NCI-H2171 treated with DMSO at 0.1 percent for 48 hours (cell line): ENCODE results near the gene HLA-DOB.

Source experiments
- DNase-seq: peaks from one replicate; lab custom pipeline; 2025; lab: John Stamatoyannopoulos, UW

Gene HLA-DOB

DNA sequence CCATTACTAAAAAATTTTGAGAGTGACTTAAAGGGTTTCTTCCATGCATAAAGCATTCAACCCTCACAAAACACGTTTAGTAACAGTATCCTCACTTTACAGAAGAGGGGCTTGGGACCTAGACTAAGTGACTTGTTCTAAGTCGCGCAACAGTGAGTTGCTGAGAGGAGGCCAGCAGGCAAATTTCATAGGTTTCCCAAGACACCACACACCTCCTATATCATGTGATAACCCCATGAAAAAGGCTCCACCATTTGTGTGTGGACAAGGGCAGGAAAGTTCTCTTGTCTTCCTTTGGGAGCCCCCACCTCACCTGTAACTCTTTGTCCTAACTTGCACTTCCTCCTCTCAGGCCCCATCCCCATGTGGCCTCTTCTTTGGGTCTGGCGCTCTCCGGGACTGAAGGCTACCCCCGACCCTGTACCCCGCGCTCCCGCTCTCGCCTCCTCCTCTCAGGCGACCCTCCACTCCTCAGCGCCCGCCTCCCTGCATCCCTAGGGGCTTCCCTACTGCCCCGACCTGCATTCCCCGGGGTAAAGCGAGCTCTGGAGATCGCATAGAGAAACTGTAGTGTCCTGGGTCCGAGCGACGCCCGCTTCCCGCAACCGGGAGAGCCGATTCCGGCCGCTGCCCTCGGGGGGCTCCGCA, 26.7 kb upstream of the HLA-DOB start:
- no peak for DNase-seq

DNA sequence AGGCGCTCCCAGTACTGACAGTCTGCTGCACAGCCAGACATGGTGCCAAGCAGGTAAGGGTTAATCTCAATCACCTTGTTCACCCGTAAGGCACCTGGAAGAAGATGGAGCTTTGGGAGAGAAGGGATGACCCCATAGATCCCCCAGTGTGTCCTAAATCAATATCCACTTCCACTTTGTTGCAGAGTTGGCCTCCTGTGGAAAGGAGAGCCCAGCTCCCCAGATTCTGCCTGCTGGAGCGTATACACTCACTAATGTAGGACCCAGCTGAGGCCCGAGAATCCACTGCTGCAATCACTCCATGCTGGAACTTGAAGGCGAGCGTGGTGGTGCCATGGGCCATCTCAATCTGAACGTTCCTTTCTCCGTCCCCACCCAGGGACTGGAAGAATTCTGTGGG, 25.9 kb upstream of the HLA-DOB start:
- no peak for DNase-seq

DNA sequence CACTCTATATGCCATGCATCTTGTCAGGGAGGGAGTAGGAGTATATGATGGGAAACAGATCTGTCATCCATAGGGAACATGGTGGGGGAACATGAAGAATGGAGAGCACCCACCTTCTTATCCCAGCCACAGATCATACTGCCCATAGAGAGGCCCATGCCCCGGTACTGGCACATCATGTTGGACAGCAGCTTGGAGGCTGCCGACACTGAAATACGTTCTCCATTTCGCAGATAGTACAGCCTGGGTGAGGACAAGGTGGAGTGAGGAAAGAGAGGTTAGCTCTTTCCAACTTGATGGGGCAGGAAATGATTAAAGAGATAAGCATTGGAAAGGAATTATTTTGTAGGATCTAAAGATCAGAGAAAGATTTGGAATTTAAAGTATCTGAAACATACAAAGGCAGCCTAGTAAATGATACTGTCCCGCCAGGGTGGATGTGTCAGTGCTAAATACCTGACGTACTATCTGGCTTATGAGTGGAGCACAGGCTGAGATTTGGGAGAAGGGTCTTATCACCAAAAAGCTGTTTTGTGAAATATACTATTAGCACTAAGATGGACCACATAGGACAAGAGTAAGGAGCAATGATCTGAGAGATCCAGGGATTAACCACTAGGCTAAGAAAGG, 25.3 kb upstream of the HLA-DOB start:
- DNase-seq: no peak

DNA sequence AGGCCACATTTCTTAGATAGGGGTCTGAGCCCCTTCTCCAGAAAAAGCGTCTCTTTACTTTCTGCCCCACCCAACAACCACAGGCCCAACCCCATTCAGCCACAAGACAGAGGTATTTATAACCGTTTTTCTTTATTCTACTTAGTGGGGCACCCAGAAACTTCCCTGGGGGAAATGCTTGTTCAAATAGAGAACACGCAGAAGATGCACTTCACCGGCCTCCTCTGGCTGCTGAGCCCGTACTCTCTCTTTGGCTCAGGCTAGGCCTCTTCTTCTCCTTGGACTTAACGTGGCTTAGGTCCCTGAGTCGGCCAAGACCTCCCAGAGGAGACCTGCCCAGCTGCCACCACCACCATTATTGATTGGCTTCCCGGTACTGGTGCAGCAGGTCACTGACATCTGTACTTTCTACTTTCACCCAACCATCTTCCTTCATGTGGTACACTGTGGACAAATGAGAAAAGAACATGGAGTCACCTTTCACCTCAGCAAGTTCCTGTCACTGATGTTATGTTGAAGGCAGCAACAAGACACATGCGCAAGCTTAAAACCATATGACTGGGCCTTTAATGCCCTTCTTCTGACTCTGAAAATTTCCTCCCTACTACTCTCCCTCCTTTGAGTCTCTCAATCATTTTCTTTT, 23.9 kb upstream of the HLA-DOB start:
- DNase-seq: no peak

DNA sequence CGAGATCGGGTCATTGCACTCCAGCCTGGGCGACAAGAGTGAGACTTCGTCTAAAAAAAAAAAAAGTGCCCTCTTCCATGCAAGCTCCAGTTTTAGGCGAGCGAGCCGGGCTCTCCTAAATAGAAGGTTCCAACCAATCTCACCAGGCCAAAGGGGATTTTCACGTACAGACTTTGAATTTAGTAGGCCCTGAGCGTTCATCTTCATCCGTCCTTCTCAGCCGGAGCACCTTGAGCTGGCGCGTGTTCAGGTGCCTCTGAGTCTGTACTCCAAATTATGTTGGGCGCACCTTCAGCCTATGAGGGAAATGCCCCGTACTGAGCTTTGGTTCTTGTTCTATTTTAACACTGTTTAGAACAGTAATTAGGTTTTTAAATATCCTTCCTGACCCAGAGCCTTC, 22.6 kb upstream of the HLA-DOB start:
- DNase-seq: no peak

DNA sequence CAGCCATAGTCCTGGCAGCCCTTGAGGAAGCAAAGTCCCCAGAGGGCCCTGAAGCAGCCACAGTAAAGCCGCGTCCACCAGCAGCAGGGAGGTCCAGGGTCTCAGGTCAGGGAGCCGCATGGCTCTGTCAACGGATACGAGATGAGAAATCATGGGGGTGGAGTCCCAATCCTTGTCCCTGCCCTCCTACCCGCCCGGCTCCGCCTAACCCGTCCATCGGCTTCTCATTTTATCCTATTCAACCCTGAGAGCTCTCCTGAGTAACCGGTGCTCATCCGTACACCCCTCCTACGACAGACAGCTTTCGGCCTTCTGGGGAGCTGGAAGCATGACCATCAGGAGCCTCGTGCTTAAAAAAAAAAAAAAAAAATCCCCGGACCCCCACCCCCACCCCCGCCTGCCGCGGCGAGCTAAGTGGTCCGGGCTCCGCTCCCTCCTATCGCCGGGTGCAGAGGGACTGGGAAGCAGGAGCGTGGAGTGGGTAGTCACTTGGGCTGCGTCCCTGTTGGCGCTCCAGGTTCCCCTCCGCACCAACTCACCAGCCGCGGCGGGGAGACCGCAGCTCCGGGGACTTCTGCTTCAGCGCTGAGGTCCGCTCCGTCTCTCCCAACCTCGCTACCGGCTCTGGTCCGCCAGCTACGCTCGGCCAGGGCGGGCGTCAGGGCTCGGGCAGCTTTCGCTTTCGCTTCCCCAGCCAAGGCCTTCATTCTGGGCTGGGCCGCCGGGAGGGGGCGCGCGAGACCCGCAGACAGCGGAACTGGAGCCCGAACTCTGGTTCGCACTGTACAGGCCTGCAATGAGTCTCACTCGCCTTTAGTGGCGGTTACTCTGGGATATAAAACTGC, 21.5 kb upstream of the HLA-DOB start, which contains the start of gene TAP2:
Gene TAP2 (minus strand): TSS at position 626 of the 845 bp plus-strand sequence. CDS start 506 bp downstream, at position 120.
- peak; percentile 83 for DNase-seq

DNA sequence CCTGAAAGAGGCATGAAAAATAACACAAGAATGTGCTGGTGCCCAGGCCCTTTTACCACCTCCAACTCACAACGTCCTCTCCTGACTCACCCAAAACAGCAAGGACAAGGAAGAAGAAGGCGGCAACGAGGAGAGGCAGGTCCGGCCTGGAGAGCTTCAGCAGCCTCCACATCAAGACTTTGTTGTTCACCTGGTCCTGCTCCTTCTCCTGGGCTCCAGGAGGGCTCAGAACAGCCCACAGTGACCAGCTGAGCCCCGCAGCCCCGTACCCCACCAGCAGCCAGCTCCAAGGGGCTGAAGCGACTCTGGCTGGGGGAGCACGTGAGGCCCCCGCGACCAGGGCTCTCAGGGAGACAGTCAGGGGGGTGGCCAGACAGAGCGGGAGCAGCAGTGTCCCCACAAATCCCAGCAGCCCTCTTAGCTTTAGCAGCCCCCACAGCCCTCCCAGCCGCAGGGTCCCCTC, 20.9 kb upstream of the HLA-DOB start:
- no peak for DNase-seq

DNA sequence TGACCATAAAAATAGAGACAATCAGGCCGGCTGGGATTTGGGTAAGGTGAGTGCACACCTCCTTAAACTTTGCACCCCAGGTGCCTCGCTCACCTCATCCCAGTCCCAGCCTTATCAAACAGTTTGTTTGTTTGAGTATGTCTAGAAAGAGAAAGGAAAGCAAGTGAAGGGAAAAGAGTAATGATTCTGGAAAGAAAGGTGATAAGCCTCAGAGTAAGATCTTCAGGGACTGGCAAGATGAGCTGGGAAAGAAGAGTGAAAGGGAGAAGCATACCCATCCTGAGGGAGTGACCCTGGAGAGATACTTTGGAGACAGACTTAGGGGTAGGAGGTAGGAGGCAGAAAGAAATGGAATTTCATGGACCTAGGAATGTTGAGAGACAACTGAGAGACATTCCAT, 20.1 kb upstream of the HLA-DOB start:
- no peak for DNase-seq

DNA sequence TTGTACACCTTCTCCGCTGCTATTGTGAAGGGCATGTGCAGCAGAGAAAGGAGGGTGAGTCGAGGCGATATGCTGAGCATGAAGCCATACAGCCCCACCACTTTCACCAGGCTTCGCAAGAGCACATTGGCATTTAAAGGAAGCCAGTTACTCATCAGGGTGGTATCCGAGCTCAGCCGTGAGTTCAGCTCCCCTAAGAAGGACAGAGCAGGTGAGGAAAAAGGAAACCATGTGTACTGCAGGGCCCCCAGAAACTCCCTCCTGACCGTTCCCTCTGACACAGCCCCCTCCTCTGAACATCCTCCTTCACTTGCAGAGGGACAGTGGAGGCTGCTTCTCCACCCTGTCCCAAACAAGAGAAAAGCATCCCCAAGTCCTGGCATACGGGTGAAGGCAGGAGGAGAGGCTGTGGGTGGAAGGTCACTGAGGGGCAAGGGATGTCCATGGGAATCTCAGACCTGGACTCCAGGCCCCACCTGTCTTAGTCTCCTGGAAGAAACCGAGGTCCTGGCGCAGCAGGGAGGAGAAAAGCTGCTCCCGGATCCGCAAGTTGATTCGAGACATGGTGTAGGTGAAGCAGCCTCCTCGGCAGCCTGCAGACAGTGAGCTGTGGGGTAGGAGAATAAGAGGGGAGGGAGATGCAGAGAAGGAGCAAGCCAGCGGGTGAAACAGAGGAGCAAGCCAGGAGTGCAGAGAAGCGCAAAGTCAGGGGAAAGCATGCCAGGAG, 18.5 kb upstream of the HLA-DOB start:
- DNase-seq: no peak

DNA sequence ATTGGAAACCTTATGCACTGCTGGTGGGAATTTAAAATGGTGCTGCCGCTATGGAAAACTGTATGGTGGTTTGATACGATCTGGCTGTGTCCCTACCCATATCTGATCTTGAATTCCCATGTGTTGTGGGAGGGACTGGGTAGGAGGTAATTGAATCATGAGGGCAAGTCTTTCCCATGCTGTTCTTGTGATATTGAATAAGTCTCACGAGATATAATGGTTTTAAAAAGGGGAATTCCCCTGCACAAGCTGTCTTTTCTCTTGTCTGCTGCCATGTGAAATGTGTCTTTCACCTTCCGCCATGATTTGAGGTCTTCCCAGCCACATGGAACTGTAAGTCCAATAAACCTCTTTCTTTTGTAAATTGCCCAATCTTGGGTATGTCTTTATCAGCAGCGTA, 16.9 kb upstream of the HLA-DOB start:
- DNase-seq: no peak

DNA sequence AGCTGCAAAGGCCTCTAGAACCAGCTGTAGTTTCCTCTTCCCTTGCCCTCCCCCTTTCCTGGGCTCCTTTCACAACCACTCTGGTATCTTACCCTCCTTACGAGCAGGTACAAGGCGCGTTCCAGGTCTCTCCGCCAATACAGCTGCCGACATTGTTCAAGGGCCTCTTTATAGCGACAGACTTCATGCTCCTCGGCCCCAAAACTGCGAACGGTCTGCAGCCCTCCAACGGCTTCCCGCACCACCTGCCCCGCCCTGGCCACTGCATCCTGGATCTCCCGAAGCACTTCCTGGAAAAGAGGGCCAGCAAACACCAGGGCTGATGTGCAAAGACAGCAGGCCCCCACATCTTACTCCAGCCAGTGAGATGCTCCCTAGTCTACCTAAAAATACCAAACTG, 15.7 kb upstream of the HLA-DOB start:
- DNase-seq: no peak

DNA sequence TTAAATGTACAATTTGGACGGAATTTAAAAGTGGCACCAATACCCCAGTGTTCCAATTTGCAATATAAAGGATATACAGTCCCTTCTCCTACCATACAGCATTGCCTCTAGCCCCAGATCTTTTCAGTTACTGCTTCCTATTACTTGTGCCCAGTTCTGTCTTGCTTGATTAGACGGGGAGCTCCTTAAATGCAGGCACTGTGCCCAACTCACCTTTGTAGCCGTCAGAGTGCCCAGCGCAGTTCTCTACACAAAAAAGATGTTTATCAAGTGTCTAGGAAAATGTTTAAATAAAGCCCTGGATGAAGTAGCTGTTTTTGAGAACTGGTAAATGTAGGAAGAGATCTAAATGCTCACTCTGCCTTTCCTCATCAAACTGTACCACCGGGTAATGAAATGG, 14.1 kb upstream of the HLA-DOB start:
- DNase-seq: no peak

DNA sequence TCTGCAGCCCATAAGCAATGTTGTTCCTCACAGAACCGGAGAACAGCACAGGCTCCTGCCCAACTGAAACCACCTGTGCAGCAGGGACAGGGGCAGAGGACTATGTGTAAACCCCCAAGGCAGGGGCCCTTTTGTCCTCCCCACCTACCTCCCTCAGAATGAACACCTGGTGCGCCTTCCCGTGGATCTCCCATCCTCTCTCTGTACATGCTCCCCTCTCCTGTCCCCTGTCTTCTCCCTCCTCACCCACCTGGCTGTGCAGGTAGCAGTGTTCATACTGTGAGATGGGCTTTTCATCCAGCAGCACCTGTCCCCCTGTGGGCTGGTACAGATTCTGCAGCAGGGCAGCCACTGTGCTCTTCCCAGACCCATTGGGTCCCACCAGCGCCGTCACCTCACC, 13.2 kb upstream of the HLA-DOB start:
- DNase-seq: no peak

DNA sequence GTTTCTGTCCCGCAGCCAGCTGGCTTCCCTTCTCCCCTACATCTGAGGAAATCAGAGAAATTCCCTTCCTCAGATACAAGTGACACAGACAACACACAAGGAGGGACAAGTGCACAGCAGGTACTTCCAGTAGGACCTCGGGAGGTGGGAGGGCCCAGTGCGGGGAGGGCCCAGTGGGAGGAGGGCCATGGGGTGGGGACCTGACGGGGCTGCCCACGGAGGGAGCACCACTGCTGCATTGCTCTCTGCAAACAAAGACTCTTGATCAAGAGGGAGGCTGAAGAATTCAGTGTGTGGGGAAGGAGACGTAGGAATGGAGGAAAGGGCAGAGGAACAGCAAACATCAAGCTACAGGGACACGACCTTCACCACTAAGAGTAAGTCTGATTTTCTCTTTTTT, 12.7 kb upstream of the HLA-DOB start:
- DNase-seq: no peak

DNA sequence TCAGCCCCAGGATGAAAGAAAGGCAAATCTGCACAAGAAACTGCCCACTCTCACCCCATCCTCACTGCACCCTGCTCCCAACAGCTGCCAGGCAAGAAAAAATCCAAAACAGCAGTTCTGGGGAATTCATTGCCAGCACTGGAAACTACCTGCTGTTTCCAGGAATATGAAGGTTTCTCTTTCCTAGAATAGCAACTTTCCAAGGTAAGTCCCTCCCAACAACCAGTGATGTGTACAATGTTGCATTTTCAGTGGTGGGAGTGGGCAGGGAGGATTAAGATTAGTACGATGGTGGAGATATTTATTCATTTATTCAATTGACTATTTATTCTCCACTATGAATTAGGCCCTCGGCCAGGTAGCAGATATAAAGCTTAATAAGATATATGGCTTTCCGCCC, 10.2 kb upstream of the HLA-DOB start:
- no peak for DNase-seq

DNA sequence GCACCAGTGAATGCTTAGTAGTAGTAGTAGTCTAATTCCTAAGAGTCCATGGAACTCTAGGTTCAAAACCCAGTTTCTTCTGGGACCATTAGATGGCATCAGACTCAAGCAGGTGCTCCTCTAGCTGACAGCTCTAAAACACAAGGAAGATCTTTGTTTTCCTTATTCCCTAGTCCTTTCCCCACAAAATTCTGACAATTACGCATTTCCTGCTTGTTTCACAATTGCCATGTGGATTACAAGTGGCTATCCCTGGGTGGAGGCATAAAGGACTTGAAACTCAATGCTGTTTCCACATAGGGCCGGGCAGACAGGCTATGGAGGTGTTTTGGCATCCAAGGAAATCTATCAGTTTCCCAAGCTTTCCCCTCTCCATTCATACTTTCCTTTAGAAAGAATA, 9.2 kb upstream of the HLA-DOB start:
- no peak for DNase-seq

DNA sequence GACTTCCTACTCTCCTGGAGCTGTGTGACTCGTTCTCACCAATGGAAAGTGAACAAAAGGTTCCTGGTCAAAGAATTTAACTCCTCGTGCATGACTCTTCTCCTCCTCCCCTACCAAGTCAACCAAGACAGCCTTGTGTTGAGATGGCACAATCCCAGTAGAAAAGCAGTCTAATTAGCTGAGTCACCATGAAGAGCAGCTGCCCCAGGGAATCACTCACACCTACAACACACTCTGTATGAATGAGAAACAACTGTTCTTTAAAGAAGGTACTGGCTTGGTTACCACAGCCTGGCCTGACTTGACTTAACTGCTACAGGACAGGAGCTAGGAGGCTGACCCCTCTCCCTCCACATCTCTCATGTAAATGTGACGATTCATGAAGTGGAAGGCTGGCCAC, 2.9 kb upstream of the HLA-DOB start:
- no peak for DNase-seq

DNA sequence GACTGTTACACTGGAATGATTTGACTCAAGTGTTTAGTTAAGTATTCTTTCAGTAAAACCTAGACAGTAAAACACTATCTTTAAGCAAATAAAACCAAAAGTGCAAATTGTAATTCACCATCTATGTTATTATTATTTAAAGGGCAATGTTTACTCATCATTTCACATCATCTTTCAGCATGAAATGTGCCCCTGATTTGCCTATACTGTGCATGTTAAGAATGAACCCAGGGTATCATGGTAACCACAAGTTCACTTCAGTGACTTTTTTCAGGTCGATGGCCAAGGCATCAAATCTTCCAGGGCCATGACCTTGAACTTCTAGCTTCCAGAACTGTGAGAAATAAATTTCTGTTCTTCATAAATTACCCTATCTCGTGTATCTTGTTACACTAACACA, 2.1 kb upstream of the HLA-DOB start:
- DNase-seq: no peak

DNA sequence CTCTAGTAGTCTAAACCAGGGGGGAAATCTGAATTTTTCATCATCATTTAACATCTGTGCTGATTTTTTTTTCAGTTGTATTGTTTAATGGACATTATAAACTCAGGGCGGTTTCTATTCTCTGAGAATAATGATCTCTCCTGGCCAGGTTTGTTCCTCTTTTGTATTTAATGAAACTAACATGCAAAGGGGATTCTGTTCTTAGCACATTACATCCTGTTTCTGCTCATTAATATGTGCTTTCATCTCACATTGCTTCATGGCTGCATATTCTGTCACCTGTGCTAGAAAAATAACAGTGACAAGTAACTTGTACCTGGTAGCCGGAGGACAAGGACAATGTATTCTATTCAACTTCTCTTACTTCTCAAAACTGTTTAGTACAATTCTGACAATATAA, 806 bp downstream of the HLA-DOB start:
- DNase-seq: no peak

DNA sequence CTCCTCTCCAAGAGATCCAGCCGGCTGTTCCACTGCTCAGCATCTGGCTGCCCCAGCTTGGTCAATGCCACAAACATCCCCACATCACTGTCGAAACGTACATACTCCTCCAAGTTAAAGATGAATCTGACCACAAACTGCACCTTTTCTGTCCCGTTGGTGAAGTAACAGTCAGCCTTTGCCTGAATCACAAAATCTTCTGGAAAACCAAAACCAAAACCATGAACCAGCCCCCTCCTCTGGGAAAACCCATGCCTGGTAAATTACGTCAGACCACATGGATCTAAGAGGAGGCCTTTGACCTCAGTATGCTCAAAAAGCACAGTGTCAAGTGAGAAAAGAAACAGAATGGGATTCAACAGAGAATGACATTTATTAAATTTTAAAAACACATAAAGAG, 1.7 kb downstream of the HLA-DOB start:
- DNase-seq: no peak

DNA sequence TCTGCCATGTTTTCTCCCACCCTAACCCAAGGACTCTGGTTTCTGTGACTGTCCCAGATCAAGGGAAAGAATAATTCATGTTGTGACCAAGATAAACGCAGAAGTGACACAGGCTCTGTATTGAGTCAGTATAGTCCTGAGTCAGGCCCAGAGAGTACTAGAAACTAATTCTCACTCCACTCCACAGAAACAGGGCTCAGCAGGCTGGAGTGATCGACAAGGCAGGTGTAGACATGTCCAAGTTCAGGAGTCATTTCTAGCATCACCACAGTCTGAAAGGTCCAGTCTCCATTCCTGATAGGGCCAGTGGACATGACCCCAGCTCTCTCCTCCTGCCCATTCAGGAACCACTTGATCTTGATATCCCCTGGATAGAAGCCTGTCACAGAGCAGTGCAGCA, 2.7 kb downstream of the HLA-DOB start:
- no peak for DNase-seq

DNA sequence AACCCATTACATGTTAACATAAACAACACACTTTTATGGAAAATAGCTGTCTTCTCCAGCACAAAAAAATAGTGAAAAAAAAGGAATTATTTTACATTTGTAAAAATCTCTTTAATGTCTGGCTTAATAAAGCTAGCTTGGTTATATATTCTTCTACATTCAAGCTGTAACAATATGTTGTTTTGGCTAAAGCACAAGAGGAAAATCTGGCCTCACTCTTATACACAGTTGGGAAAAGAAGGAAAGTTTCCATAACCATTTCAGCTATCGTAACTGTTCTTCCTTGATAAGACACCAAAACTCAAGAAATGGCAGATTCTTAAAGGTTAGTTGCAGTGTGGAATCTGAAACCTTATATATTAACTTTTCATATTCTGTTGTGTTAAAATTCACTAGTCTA, 7.6 kb downstream of the HLA-DOB start:
- no peak for DNase-seq
